NT2/D1 (cell line): ENCODE measurements around the gene CALHM5.

Experiments
- SUZ12 ChIP-seq: IDR thresholded peaks from 2 replicates; pipeline ENCODE4 v1.6.1; 2011; ENCODE audit not compliant: insufficient read length, insufficient read depth; ENCODE audit errors: extremely low read depth
- YY1 ChIP-seq: IDR thresholded peaks from 2 replicates; pipeline ENCODE4 v1.6.1; 2011; ENCODE audit not compliant: insufficient read length, insufficient read depth

- TF ChIP-seq YY1 (no peak), SUZ12 (no peak)
Observed at GRCh38 chr6:116512734-116513133, 1.3 kb downstream of the CALHM5 start.
